HCT116 (cell line): ENCODE data around the gene DDX3X. TPM values are rescaled to one million over a fixed set of nuclear protein-coding genes. Genes with fewer than 3 reads are reported as not detected.

Source experiments
- ATAC-seq: fragments of 200-7000 bp; cut with Tn5 transposase; 2 replicates; pipeline ENCODE4 v1.9.1; 2020; ENCODE audit warnings: mild to moderate bottlenecking, moderate library complexity
- BruUV-seq: library from RNA; stranded (reverse); fragments of 400-500 nt; replicated peaks from 2 replicates; lab custom pipeline; 2021; lab: Mats Ljungman, UMichigan
- CTCF ChIA-PET: fragments of 300-600 bp; sonication (Branson Sonifier 250); formaldehyde crosslinking; loops from one replicate; lab custom pipeline; 2021; ENCODE audit warnings: antibody characterized with exemption; lab: Charles Lee
- POLR2A ChIA-PET: fragments of 300-600, 350-600 bp; sonication (Branson Sonifier 250); formaldehyde crosslinking; loops from one replicate; lab custom pipeline; 2021; ENCODE audit warnings: antibody characterized with exemption; lab: Charles Lee
- RAD21 ChIA-PET, 2 experiments: fragments of 300-600 bp; sonication (Branson Sonifier 250); formaldehyde crosslinking; loops; one replicate each; lab custom pipeline; 2023; ENCODE audit warnings: low total read pairs in 2 of 2; ENCODE audit not compliant: uncharacterized antibody in 2 of 2, unreplicated experiment in 2 of 2, low non-redundant PET in 1 of 2; lab: Charles Lee
- DNase-seq: peaks from one replicate; pipeline ENCODE4 v3.0.0-alpha.2; 2010; ENCODE audit warnings: low read depth, low spot score
- H2AFZ ChIP-seq: fragments of 200-600 bp; shearing (Covaris generic), sonication (generic); 2 replicates; pipeline ENCODE4 v1.6.1; 2017; ENCODE audit warnings: low read depth, mixed run types, mixed read lengths, antibody characterized with exemption, low read length; ENCODE audit not compliant: poor library complexity, severe bottlenecking
- H3K27ac ChIP-seq: 2 replicates; pipeline ENCODE4 v1.5.1; 2012; ENCODE audit warnings: low read depth, low read length
- H3K27me3 ChIP-seq: fragments of 200-600 bp; sonication (generic); 2 replicates; pipeline ENCODE4 v1.6.1; 2016; ENCODE audit warnings: mixed run types, low read length, mixed read lengths; ENCODE audit not compliant: insufficient read depth
- H3K36me3 ChIP-seq, 2 experiments: fragments of 200-500 bp in 1 of 2; fragments of 200-600 bp in 1 of 2; sonication (Bioruptor generic) in 1 of 2; sonication (generic) in 1 of 2; 2 replicates each; pipeline versions ENCODE4 v1.5.1 to v1.6.1; 2014 to 2016; ENCODE audit warnings: low read length in 2 of 2, inconsistent platforms in 1 of 2, mixed read lengths in 1 of 2, mixed run types in 1 of 2; ENCODE audit not compliant: insufficient read depth in 2 of 2, control insufficient read depth in 1 of 2
- H3K4me1 ChIP-seq, 2 experiments: fragments of 200-600 bp in 1 of 2; sonication (generic) in 1 of 2; 2 replicates each; pipeline versions ENCODE4 v1.5.1 to v1.6.1; 2012 to 2017; ENCODE audit warnings: low read length in 2 of 2, inconsistent platforms in 1 of 2, mild to moderate bottlenecking in 1 of 2, mixed read lengths in 1 of 2, mixed run types in 1 of 2, moderate library complexity in 1 of 2; ENCODE audit not compliant: insufficient read depth in 2 of 2, control insufficient read depth in 1 of 2
- H3K4me2 ChIP-seq: fragments of 200-600 bp; sonication (generic); 2 replicates; pipeline ENCODE4 v1.6.1; 2017; ENCODE audit warnings: mixed run types, low read length, mixed read lengths
- H3K4me3 ChIP-seq, 2 experiments: fragments of 200-600 bp in 1 of 2; sonication (generic) in 1 of 2; replicated peaks in 1 of 2; 2 replicates each; pipeline ENCODE4 v1.5.1; 2011 to 2016; ENCODE audit warnings: low read length in 2 of 2, control low read depth in 1 of 2, low read depth in 1 of 2, mild to moderate bottlenecking in 1 of 2, mixed read lengths in 1 of 2, mixed run types in 1 of 2
- H3K79me2 ChIP-seq: fragments of 200-600 bp; sonication (generic); 2 replicates; pipeline ENCODE4 v1.6.1; 2017; ENCODE audit warnings: mild to moderate bottlenecking, mixed run types, low read length, moderate library complexity, mixed read lengths; ENCODE audit not compliant: insufficient read depth
- H3K9ac ChIP-seq: fragments of 200-600 bp; sonication (generic); 2 replicates; pipeline ENCODE4 v1.6.1; 2016; ENCODE audit warnings: low read length, mixed read lengths
- H3K9me2 ChIP-seq: fragments of 200-600 bp; sonication (generic), shearing (Covaris generic); 2 replicates; pipeline ENCODE4 v1.6.1; 2017; ENCODE audit warnings: mixed run types, mild to moderate bottlenecking, moderate library complexity; ENCODE audit not compliant: insufficient read depth
- H3K9me3 ChIP-seq, 2 experiments: fragments of 200-500 bp in 1 of 2; fragments of 200-600 bp in 1 of 2; sonication (Bioruptor generic) in 1 of 2; sonication (generic) in 1 of 2; 2 replicates each; pipeline ENCODE4 v1.6.1; 2014 to 2017; ENCODE audit warnings: low read length in 2 of 2, mixed read lengths in 2 of 2, inconsistent platforms in 1 of 2, low read depth in 1 of 2, mild to moderate bottlenecking in 1 of 2, mixed run types in 1 of 2, moderate library complexity in 1 of 2; ENCODE audit not compliant: control insufficient read depth in 1 of 2, insufficient read depth in 1 of 2
- H4K20me1 ChIP-seq: fragments of 200-600 bp; sonication (generic), shearing (Covaris generic); 2 replicates; pipeline ENCODE4 v1.6.1; 2017; ENCODE audit warnings: mixed run types, mild to moderate bottlenecking, moderate library complexity; ENCODE audit not compliant: insufficient read depth
- EGR1 ChIP-seq: IDR thresholded peaks from 2 replicates; pipeline ENCODE4 v1.6.1; 2012; ENCODE audit warnings: low read depth
- ELF1 ChIP-seq: IDR thresholded peaks from 2 replicates; pipeline ENCODE4 v1.6.1; 2012; ENCODE audit warnings: low read depth, borderline replicate concordance
- MAX ChIP-seq: IDR thresholded peaks from 2 replicates; pipeline ENCODE4 v1.6.1; 2012
- POLR2AphosphoS5 ChIP-seq: IDR thresholded peaks from 2 replicates; pipeline ENCODE4 v1.6.1; 2011; ENCODE audit warnings: mild to moderate bottlenecking, low read depth, low read length, moderate library complexity
- REST ChIP-seq: IDR thresholded peaks from 2 replicates; pipeline ENCODE4 v1.6.1; 2012; ENCODE audit warnings: low read depth
- SP1 ChIP-seq: IDR thresholded peaks from 2 replicates; pipeline ENCODE4 v1.6.1; 2012; ENCODE audit warnings: low read depth
- SRF ChIP-seq: IDR thresholded peaks from 2 replicates; pipeline ENCODE4 v1.6.1; 2012; ENCODE audit warnings: low read depth
- TCF7L2 ChIP-seq: IDR thresholded peaks from 2 replicates; pipeline ENCODE4 v1.7.0; 2011; ENCODE audit warnings: borderline replicate concordance, inconsistent platforms; ENCODE audit not compliant: insufficient read depth, insufficient read length; ENCODE audit errors: extremely low read depth
- YY1 ChIP-seq: IDR thresholded peaks from 2 replicates; pipeline ENCODE4 v1.6.1; 2011; ENCODE audit warnings: low read length, low read depth, moderate library complexity, mild to moderate bottlenecking; ENCODE audit not compliant: insufficient replicate concordance; ENCODE audit errors: extremely low read depth
- ZFX ChIP-seq: fragments of 450-650 bp; IDR thresholded peaks from 2 replicates; pipeline ENCODE4 v1.6.1; 2017
- ZNF274 ChIP-seq: fragments of 200-500 bp; sonication (Bioruptor generic); IDR thresholded peaks from 2 replicates; pipeline ENCODE4 v1.6.1; 2014; ENCODE audit warnings: mild to moderate bottlenecking, low read depth, low read length, inconsistent platforms
- intact Hi-C: fragments of 100-400 bp; cut with micrococcal nuclease; formaldehyde crosslinking; loops from 2 replicates; pipeline ENCODE4 v1.10.0; 2022
- total RNA-seq: library from RNA; stranded (reverse); gene quantifications from one replicate; pipeline ENCODE4 v1.2.1, GENCODE V29; 2021; ENCODE audit not compliant: unreplicated experiment

DDX3X gene
- total RNA-seq, 1 experiment from 2014 or later, result 253 TPM

- intact Hi-C loops, result no loop called here
- no peak overlapping the region for H3K4me3 ChIP-seq
- no peak overlapping the region for H3K27ac ChIP-seq
- H3K79me2 ChIP-seq, result peaks cover 64% of the 10 kb centered on the region
- no peak for DNase-seq
- ChIA-PET CTCF (no interaction called here), POLR2A (interaction anchor here (1.0 kb wide), 1 partner anchor 10 kb away, joined by 3 read pairs; no protein-coding TSS in a partner anchor), RAD21 (no interaction called here)
- no peak overlapping the region for H3K4me2 ChIP-seq
- no peaks in the 10 kb centered on the region for H3K9me3 ChIP-seq
- H3K4me1 ChIP-seq, result no peaks in the 10 kb centered on the region
- H3K27me3 ChIP-seq, result no peaks in the 10 kb centered on the region
- no peak for ATAC-seq
- peaks cover 41% of the 10 kb centered on the region for H4K20me1 ChIP-seq
- no peak overlapping the region for H2AFZ ChIP-seq
- no TSS peak for BruUV-seq
- no peaks in the 10 kb centered on the region for H3K9me2 ChIP-seq
- TF ChIP-seq POLR2AphosphoS5, result no peak
- no peak for TF ChIP-seq SP1
- no peak for TF ChIP-seq ELF1
- no peak for TF ChIP-seq REST
- TF ChIP-seq TCF7L2, result no peak
- no peak for TF ChIP-seq EGR1
- TF ChIP-seq ZNF274, result no peak
- TF ChIP-seq ZFX, result no peak
- TF ChIP-seq YY1, result no peak
- no peak for TF ChIP-seq SRF
- no peak for TF ChIP-seq MAX
- peaks cover 44 to 63% of the 10 kb centered on the region in 2 experiments for H3K36me3 ChIP-seq
- no peak overlapping the region for H3K9ac ChIP-seq
Observed at GRCh38 chrX:41344053-41344452, 10.1 kb downstream of the DDX3X start.
